HL-60 (cell line): ENCODE data around the gene SHB.

ENCODE experiments used
- CTCF ChIP-seq: IDR thresholded peaks from one replicate; pipeline ENCODE4 v1.5.1; 2011; ENCODE audit warnings: low read length, control low read depth, inconsistent platforms; ENCODE audit not compliant: insufficient read depth
- GABPA ChIP-seq: IDR thresholded peaks from 2 replicates; pipeline ENCODE4 v1.6.1; 2012; ENCODE audit warnings: low read depth
- REST ChIP-seq: IDR thresholded peaks from 2 replicates; pipeline ENCODE4 v1.6.1; 2012; ENCODE audit warnings: low read depth; ENCODE audit not compliant: insufficient replicate concordance

GRCh38 chr9:37969130-37969529 is 99.9 kb downstream of the SHB start:
- TF ChIP-seq CTCF (no peak), GABPA (no peak), REST (no peak)
